Transverse colon (tissue), 4 donors: Measurements from ENCODE around the gene C10orf53. TPM values are rescaled to one million over a fixed set of nuclear protein-coding genes. Genes with fewer than 3 reads are reported as not detected.

Experiments
- DNase-seq: peaks from one replicate; pipeline ENCODE4 v3.0.0-alpha.2; 2019
- H3K27ac ChIP-seq, 4 donors: fragments of 200-600 bp; sonication (generic); 2 replicates each; pipeline ENCODE4 v1.5.1; 2016 to 2018; ENCODE audit warnings: inconsistent platforms in 4 of 4
- H3K27me3 ChIP-seq: fragments of 200-600 bp; sonication (generic); 2 replicates; pipeline ENCODE4 v1.5.1; 2017; ENCODE audit warnings: inconsistent platforms
- H3K36me3 ChIP-seq, 4 donors: fragments of 200-600 bp; sonication (generic); 2 replicates each; pipeline ENCODE4 v1.5.1; 2017 to 2019; ENCODE audit warnings: inconsistent platforms in 4 of 4
- H3K4me1 ChIP-seq, 4 donors: fragments of 200-600 bp; sonication (generic); 2 replicates each; pipeline ENCODE4 v1.5.1; 2017 to 2020; ENCODE audit warnings: inconsistent platforms in 4 of 4
- H3K4me3 ChIP-seq, 4 donors: fragments of 200-600 bp; sonication (generic); 1 replicate in 1 of 4; 2 replicates in 3 of 4; pipeline versions ENCODE4 v1.5.1 to v1.6.1; 2017 to 2019; ENCODE audit warnings: inconsistent platforms in 4 of 4
- H3K9me3 ChIP-seq, 2 donors: fragments of 200-600 bp; sonication (generic); 2 replicates each; pipeline ENCODE4 v1.5.1; 2017 to 2019; ENCODE audit warnings: inconsistent platforms in 2 of 2
- EP300 ChIP-seq: sonication (generic); formaldehyde crosslinking; IDR thresholded peaks from one replicate; pipeline ENCODE4 v1.6.1; 2017; ENCODE audit warnings: antibody characterized with exemption, low read depth
- POLR2A ChIP-seq: fragments of 450-650 bp; IDR thresholded peaks from one replicate; pipeline ENCODE4 v1.6.1; 2016; ENCODE audit warnings: antibody characterized with exemption, mild to moderate bottlenecking, moderate library complexity
- POLR2AphosphoS5 ChIP-seq, 3 donors: sonication (generic); formaldehyde crosslinking; IDR thresholded peaks; one replicate each; pipeline ENCODE4 v1.6.1; 2016; ENCODE audit warnings: antibody characterized with exemption in 3 of 3
- WGBS, 2 donors: methylation state at CpG; one replicate each; pipeline ENCODE4 v1.1.5; 2018; ENCODE audit warnings: low coverage in 1 of 2; 5-methylcytosine and 5-hydroxymethylcytosine counted together
- in situ Hi-C, 4 donors: fragments of 200-750 bp; cut with MboI; loops; one replicate each; pipeline versions ENCODE4 v1.15.0 to v1.15.1; 2017; ENCODE audit warnings: low sequenced_read_pairs in 3 of 4, low pct_ligation_motif_present in 1 of 4, low pct_unique_long_range_greater_than_20kb in 1 of 4
- intact Hi-C: fragments of 100-400 bp; cut with DNase I; formaldehyde crosslinking; loops from one replicate; pipeline ENCODE4 v1.15.1; 2023; ENCODE audit warnings: low total_unique reads
- total RNA-seq, 4 donors: library from RNA; depleted of rRNA; stranded (reverse); fragments of >200 nt; gene quantifications; one replicate each; pipeline ENCODE4 v1.1.0, GENCODE V29; 2016
- TF ChIP-seq, protein P1 (sequence below), 5 experiments: fragments of 200-600 bp in 3 of 5; fragments of 450-650 bp in 2 of 5; sonication (generic) in 3 of 5; IDR thresholded peaks; 1 replicate in 2 of 5; 2 replicates in 3 of 5; pipeline ENCODE4 v1.5.1; 2016 to 2017; ENCODE audit warnings: antibody characterized with exemption in 5 of 5, inconsistent platforms in 3 of 5, mild to moderate bottlenecking in 2 of 5, moderate library complexity in 1 of 5

Gene C10orf53
- total RNA-seq, 4 donors from 2014 or later, result not detected

GRCh38 chr10:49743464-49744075 is 64.1 kb downstream of the C10orf53 start:
- no peak for TF ChIP-seq EP300
- TF ChIP-seq POLR2AphosphoS5 (IDR thresholded peaks at IDR 0.05), result no peak
- TF ChIP-seq POLR2A, result no peak
- TF ChIP-seq, protein P1, sequence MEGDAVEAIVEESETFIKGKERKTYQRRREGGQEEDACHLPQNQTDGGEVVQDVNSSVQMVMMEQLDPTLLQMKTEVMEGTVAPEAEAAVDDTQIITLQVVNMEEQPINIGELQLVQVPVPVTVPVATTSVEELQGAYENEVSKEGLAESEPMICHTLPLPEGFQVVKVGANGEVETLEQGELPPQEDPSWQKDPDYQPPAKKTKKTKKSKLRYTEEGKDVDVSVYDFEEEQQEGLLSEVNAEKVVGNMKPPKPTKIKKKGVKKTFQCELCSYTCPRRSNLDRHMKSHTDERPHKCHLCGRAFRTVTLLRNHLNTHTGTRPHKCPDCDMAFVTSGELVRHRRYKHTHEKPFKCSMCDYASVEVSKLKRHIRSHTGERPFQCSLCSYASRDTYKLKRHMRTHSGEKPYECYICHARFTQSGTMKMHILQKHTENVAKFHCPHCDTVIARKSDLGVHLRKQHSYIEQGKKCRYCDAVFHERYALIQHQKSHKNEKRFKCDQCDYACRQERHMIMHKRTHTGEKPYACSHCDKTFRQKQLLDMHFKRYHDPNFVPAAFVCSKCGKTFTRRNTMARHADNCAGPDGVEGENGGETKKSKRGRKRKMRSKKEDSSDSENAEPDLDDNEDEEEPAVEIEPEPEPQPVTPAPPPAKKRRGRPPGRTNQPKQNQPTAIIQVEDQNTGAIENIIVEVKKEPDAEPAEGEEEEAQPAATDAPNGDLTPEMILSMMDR (IDR thresholded peaks at IDR 0.05), result no peak
- H3K4me3 ChIP-seq, result no peak overlapping the region
- in situ Hi-C loops, result no loop called here
- no peak overlapping the region for H3K27ac ChIP-seq
- H3K4me1 ChIP-seq, result no peaks in the 10 kb centered on the region
- no peaks in the 10 kb centered on the region for H3K27me3 ChIP-seq
- WGBS, 2 donors, result 87% methylated on average over 19 of the region's 19 CpGs; no CpG with 5 or more reads in 1 of the 2 donors
- no peaks in the 10 kb centered on the region for H3K9me3 ChIP-seq
- no peaks in the 10 kb centered on the region for H3K36me3 ChIP-seq
- intact Hi-C loops, result no loop called here
- DNase-seq, result no peak

GRCh38 chr10:49744091-49744685 is 64.7 kb downstream of the C10orf53 start:
- WGBS, 2 donors, result 60 to 79% methylated on average over 1 to 3 of the region's 6 CpGs
- in situ Hi-C loops, result no loop called here

GRCh38 chr10:49744924-49745605 is 65.6 kb downstream of the C10orf53 start:
- H3K36me3 ChIP-seq, result no peaks in the 10 kb centered on the region
- intact Hi-C loops, result no loop called here
- no peak overlapping the region for H3K27ac ChIP-seq
- 84% methylated on average over 13 of the region's 13 CpGs; no CpG with 5 or more reads in 1 of the 2 donors for whole genome bisulfite sequencing, 2 donors
- in situ Hi-C loops, result no loop called here
- no peaks in the 10 kb centered on the region for H3K4me1 ChIP-seq
- no peak overlapping the region for H3K4me3 ChIP-seq
- no peaks in the 10 kb centered on the region for H3K9me3 ChIP-seq
- H3K27me3 ChIP-seq, result no peaks in the 10 kb centered on the region
- no peak for DNase-seq
- TF ChIP-seq, protein P1 (IDR thresholded peaks at IDR 0.05), result no peak
- no peak for TF ChIP-seq EP300
- no peak for TF ChIP-seq POLR2AphosphoS5 (IDR thresholded peaks at IDR 0.05)
- no peak for TF ChIP-seq POLR2A

More at GRCh38 chr10:49744091-49744685, 64.7 kb downstream of the C10orf53 start:
- TF ChIP-seq POLR2A, result no peak
- TF ChIP-seq EP300, result no peak
- TF ChIP-seq POLR2AphosphoS5 (IDR thresholded peaks at IDR 0.05), result no peak
- TF ChIP-seq, protein P1 (IDR thresholded peaks at IDR 0.05), result no peak
- intact Hi-C loops, result no loop called here
- no peaks in the 10 kb centered on the region for H3K27me3 ChIP-seq
- no peak for DNase-seq
- no peaks in the 10 kb centered on the region for H3K4me1 ChIP-seq
- no peaks in the 10 kb centered on the region for H3K9me3 ChIP-seq
- no peak overlapping the region for H3K27ac ChIP-seq
- no peaks in the 10 kb centered on the region for H3K36me3 ChIP-seq
- no peak overlapping the region for H3K4me3 ChIP-seq

GRCh38 chr10:49745756-49746155 is 66.3 kb downstream of the C10orf53 start:
- TF ChIP-seq POLR2AphosphoS5 (IDR thresholded peaks at IDR 0.05), result no peak
- no peak for TF ChIP-seq EP300
- TF ChIP-seq, protein P1 (IDR thresholded peaks at IDR 0.05), result no peak
- no peak for TF ChIP-seq POLR2A
- Histone ChIP-seq H3K27me3 (no peaks in the 10 kb centered on the region), H3K4me3 (no peak overlapping the region), H3K27ac (no peak overlapping the region), H3K4me1 (no peaks in the 10 kb centered on the region), H3K36me3 (no peaks in the 10 kb centered on the region), H3K9me3 (no peaks in the 10 kb centered on the region)
- WGBS, 2 donors, result 90 to 100% methylated on average over 1 to 12 of the region's 12 CpGs
- DNase-seq, result no peak
- intact Hi-C loops (no loop called here), in situ Hi-C loops (no loop called here)
